Subcutaneous preadipocyte (primary cell): Measurements from ENCODE around the gene TESMIN. TPM values are rescaled to one million over a fixed set of nuclear protein-coding genes. Genes with fewer than 3 reads are reported as not detected.

Source experiments
- total RNA-seq: library from RNA; depleted of rRNA; stranded (reverse); fragments of >200 nt; gene quantifications from 2 replicates; pipeline ENCODE4 v1.2.3, GENCODE V29; 2012

Gene TESMIN, protein sequence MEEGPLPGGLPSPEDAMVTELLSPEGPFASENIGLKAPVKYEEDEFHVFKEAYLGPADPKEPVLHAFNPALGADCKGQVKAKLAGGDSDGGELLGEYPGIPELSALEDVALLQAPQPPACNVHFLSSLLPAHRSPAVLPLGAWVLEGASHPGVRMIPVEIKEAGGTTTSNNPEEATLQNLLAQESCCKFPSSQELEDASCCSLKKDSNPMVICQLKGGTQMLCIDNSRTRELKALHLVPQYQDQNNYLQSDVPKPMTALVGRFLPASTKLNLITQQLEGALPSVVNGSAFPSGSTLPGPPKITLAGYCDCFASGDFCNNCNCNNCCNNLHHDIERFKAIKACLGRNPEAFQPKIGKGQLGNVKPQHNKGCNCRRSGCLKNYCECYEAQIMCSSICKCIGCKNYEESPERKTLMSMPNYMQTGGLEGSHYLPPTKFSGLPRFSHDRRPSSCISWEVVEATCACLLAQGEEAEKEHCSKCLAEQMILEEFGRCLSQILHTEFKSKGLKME
- total RNA-seq = not detected in 2 replicates

GRCh38 chr11:68751331-68751856 lies at the start of gene TESMIN:
Gene TESMIN, minus strand, starts transcription at chr11:68751520. Its CDS starts 860 bp downstream, at chr11:68750660.

DNA sequence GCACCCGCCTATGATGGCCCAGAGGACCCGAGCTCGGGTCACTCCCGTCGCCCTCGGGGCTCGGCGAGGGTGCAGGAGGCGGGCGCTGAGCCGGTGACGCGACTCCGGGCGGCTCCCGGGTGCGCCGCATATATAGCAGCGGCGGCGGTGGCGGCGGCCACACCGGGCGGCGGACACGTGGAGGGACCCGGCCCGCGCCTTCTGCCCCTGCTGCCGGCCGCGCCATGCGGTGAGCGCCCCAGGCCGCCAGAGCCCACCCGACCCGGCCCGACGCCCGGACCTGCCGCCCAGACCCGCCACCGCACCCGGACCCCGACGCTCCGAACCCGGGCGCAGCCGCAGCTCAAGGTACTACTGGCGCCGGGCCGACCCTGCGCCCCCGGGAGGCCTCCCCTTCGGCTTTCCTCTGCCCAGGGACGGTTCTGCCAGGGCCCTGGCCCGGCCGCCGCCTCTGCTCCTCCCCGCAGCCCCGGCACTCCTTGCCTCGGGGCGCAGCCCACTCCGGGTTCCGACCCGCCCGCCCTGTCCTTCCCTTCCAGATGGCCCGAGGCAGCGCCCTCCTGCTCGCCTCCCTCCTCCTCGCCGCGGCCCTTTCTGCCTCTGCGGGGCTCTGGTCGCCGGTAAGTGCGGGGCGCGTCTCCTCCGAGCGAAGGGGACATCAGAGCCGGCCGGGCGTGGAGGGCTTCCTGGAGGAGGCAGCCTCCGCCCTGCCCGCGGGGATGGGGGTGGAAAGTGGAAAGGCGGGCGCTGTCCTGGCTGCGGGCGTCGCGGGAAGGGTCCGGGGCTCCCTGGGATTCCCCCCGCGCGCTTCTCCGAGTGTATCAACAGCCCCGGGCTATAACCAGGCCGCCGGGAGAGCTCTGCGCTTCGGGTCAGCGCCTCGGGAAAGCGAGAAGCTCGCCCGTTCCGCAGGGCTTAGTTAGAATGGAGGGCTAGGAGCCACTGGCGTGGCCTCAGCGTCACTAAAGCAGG lies 66.6 kb downstream of the TESMIN start, which contains the start of gene GAL:
Gene GAL (plus strand): TSS at position 160 of the 972 bp plus-strand sequence. CDS start 380 bp downstream, at position 540.

Other genes starting within 250 kb of the TESMIN start
- 0.39 and 1.5 TPM in 2 replicates for gene GAL, start 67.0 kb downstream of the TESMIN start, total RNA-seq
- gene CPT1A, start 90.4 kb upstream of the TESMIN start, total RNA-seq = 37.5 and 48.5 TPM in 2 replicates
- gene MRPL21, start 152.3 kb upstream of the TESMIN start, total RNA-seq = 66.1 and 88.4 TPM in 2 replicates
- 9.6 and 10.6 TPM in 2 replicates for gene IGHMBP2, start 152.4 kb upstream of the TESMIN start, total RNA-seq
- gene MRGPRD, start 229.5 kb upstream of the TESMIN start, total RNA-seq = not detected in 2 replicates